ENCODE measurements around the gene POLR3H. TPM values are rescaled to one million over a fixed set of nuclear protein-coding genes. Genes with fewer than 3 reads are reported as not detected.

The POLR3H gene
- polyA plus RNA-seq, 1 donor from 2014 or later = 28.0 TPM

DNA sequence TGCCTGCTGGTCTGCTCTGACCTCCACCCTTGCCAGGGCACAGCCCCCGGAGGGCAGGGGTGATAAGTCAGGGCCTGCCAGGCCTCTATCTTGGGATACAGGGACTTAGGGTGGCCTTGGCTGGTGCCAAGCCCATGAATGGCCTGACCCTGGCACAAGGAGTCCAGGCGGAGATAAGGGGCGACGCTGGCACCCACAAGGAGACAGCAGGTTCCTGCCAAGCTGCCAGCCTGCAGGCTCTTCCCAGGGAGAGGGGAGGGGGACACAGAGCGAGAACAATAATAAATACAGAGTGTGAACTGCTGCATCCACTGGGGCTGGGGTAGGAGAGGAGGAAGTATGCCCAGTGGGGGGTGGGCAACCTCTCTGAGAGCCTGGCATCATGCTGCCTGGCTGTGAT is 17.5 kb upstream of the POLR3H start:
- Histone ChIP-seq H3K9ac (ENCODE audit: low read length) (peak overlapping the region; percentile 82), H3K27ac (ENCODE audit: low read length) (peak overlapping the region; percentile 83), H3K4me3 (ENCODE audit: low read length) (peak overlapping the region; percentile 73), H2AFZ (ENCODE audit: low read depth, low read length) (no peak overlapping the region), H4K20me1 (ENCODE audit: insufficient read depth) (no peaks in the 10 kb centered on the region), H3K36me3 (ENCODE audit: insufficient read depth, low read length) (no peaks in the 10 kb centered on the region), H3K9me3 (ENCODE audit: low read length) (no peaks in the 10 kb centered on the region), H3K79me2 (replicated peaks; ENCODE audit: insufficient read depth, low read length) (no peaks in the 10 kb centered on the region), H3K9me2 (ENCODE audit: insufficient read depth, low read length) (no peaks in the 10 kb centered on the region), H3K4me2 (ENCODE audit: low read length) (peak overlapping the region; percentile 84), H3K27me3 (ENCODE audit: insufficient read depth, low read depth, low read length) (no peaks in the 10 kb centered on the region), H3F3A (ENCODE audit: insufficient read depth, low read length, poor library complexity, severe bottlenecking) (no peaks in the 10 kb centered on the region)
- TF ChIP-seq MXI1 (conservative IDR thresholded peaks at IDR 0.05; ENCODE audit: poor library complexity, severe bottlenecking) (no peak), POLR2AphosphoS5 (IDR thresholded peaks at IDR 0.05) (no peak), RAD21 (conservative IDR thresholded peaks at IDR 0.05) (no peak), SMC3 (conservative IDR thresholded peaks at IDR 0.05; ENCODE audit: poor library complexity) (no peak), REST (IDR thresholded peaks at IDR 0.05; ENCODE audit: borderline replicate concordance) (no peak), EP300 (conservative IDR thresholded peaks at IDR 0.05; ENCODE audit: poor library complexity, severe bottlenecking) (no peak), TAF1 (IDR thresholded peaks at IDR 0.05; ENCODE audit: low read depth) (no peak), EZH2 (IDR thresholded peaks at IDR 0.05; ENCODE audit: borderline replicate concordance, insufficient read depth, low read length, poor library complexity, severe bottlenecking) (no peak)
- TF ChIP-seq, protein P1, sequence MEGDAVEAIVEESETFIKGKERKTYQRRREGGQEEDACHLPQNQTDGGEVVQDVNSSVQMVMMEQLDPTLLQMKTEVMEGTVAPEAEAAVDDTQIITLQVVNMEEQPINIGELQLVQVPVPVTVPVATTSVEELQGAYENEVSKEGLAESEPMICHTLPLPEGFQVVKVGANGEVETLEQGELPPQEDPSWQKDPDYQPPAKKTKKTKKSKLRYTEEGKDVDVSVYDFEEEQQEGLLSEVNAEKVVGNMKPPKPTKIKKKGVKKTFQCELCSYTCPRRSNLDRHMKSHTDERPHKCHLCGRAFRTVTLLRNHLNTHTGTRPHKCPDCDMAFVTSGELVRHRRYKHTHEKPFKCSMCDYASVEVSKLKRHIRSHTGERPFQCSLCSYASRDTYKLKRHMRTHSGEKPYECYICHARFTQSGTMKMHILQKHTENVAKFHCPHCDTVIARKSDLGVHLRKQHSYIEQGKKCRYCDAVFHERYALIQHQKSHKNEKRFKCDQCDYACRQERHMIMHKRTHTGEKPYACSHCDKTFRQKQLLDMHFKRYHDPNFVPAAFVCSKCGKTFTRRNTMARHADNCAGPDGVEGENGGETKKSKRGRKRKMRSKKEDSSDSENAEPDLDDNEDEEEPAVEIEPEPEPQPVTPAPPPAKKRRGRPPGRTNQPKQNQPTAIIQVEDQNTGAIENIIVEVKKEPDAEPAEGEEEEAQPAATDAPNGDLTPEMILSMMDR (IDR thresholded peaks at IDR 0.05; ENCODE audit: poor library complexity, severe bottlenecking) = no peak

DNA sequence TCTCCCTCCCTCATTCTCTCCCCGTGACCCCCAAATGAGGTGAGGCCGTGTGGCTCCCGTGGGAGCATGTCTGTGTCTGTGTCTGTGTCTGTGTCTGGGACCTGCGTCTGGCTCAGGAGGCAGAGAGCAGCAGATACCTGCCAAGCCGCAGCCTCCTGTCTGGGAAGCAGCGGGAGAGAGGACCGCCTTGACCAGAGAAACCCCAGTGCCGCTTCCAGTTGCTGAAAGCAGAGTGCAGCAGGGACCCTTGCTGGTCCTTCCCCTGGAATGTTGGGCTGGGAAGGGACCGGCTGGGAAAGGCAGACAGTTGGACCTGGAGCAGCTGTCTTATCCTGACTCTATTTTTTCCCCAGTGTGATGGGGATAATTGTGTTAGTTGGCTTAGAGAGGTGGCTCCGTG is 17.1 kb upstream of the POLR3H start:
- Histone ChIP-seq H3K36me3 (ENCODE audit: insufficient read depth, low read length) (no peaks in the 10 kb centered on the region), H3K4me2 (ENCODE audit: low read length) (peak overlapping the region; percentile 84), H3K9me2 (ENCODE audit: insufficient read depth, low read length) (no peaks in the 10 kb centered on the region), H3K79me2 (replicated peaks; ENCODE audit: insufficient read depth, low read length) (no peaks in the 10 kb centered on the region), H3K4me3 (ENCODE audit: low read length) (peak overlapping the region; percentile 73), H4K20me1 (ENCODE audit: insufficient read depth) (no peaks in the 10 kb centered on the region), H3K27me3 (ENCODE audit: insufficient read depth, low read depth, low read length) (no peaks in the 10 kb centered on the region), H3K9me3 (ENCODE audit: low read length) (no peaks in the 10 kb centered on the region), H3K9ac (ENCODE audit: low read length) (peak overlapping the region; percentile 82), H3F3A (ENCODE audit: insufficient read depth, low read length, poor library complexity, severe bottlenecking) (no peaks in the 10 kb centered on the region), H3K27ac (ENCODE audit: low read length) (peak overlapping the region; percentile 83), H2AFZ (ENCODE audit: low read depth, low read length) (peak overlapping the region; percentile 73)
- TF ChIP-seq TAF1 (IDR thresholded peaks at IDR 0.05; ENCODE audit: low read depth) = no peak
- TF ChIP-seq REST (IDR thresholded peaks at IDR 0.05; ENCODE audit: borderline replicate concordance) = no peak
- TF ChIP-seq, protein P1 (IDR thresholded peaks at IDR 0.05; ENCODE audit: poor library complexity, severe bottlenecking) = no peak
- no peak for TF ChIP-seq MXI1 (conservative IDR thresholded peaks at IDR 0.05; ENCODE audit: poor library complexity, severe bottlenecking)
- TF ChIP-seq EZH2 (IDR thresholded peaks at IDR 0.05; ENCODE audit: borderline replicate concordance, insufficient read depth, low read length, poor library complexity, severe bottlenecking) = no peak
- TF ChIP-seq POLR2AphosphoS5 (IDR thresholded peaks at IDR 0.05) = no peak
- TF ChIP-seq SMC3 (conservative IDR thresholded peaks at IDR 0.05; ENCODE audit: poor library complexity) = no peak
- TF ChIP-seq EP300 (conservative IDR thresholded peaks at IDR 0.05; ENCODE audit: poor library complexity, severe bottlenecking) = no peak
- TF ChIP-seq RAD21 (conservative IDR thresholded peaks at IDR 0.05) = no peak

Measured in neural cell (in vitro differentiated cells).